Panc1 (cell line): ENCODE measurements around the gene FTO. TPM values are rescaled to one million over a fixed set of nuclear protein-coding genes. Genes with fewer than 3 reads are reported as not detected.

ENCODE experiments used
- ATAC-seq: fragments of 200-7000 bp; cut with Tn5 transposase; 2 replicates; pipeline ENCODE4 v1.9.1; 2020; ENCODE audit warnings: mild to moderate bottlenecking, moderate library complexity
- BruUV-seq: library from RNA; stranded (reverse); fragments of 400-500 nt; replicated peaks from 2 replicates; lab custom pipeline; 2021; lab: Mats Ljungman, UMichigan
- CTCF ChIA-PET: fragments of 300-600 bp; sonication (Branson Sonifier 250); formaldehyde crosslinking; loops from one replicate; lab custom pipeline; 2022; ENCODE audit warnings: antibody characterized with exemption; lab: Charles Lee
- POLR2A ChIA-PET: fragments of 300-600 bp; sonication (Branson Sonifier 250); formaldehyde crosslinking; loops from one replicate; lab custom pipeline; 2022; ENCODE audit warnings: antibody characterized with exemption; lab: Charles Lee
- DNase-seq: peaks from one replicate; pipeline ENCODE4 v3.0.0-alpha.2; 2010; ENCODE audit warnings: low read depth, low spot score
- H3K27ac ChIP-seq: 2 replicates; pipeline ENCODE4 v1.5.1; 2011; ENCODE audit warnings: mild to moderate bottlenecking, low read length, inconsistent platforms
- H3K27me3 ChIP-seq: fragments of 200-500 bp; sonication (Bioruptor generic); 2 replicates; pipeline ENCODE4 v1.6.0; 2014; ENCODE audit warnings: low read length, inconsistent platforms; ENCODE audit not compliant: control insufficient read depth, insufficient read depth
- H3K36me3 ChIP-seq: fragments of 200-500 bp; sonication (Bioruptor generic); 2 replicates; pipeline ENCODE4 v1.5.1; 2014; ENCODE audit warnings: inconsistent platforms, mild to moderate bottlenecking, low read length, moderate library complexity; ENCODE audit not compliant: control insufficient read depth, insufficient read depth
- H3K4me1 ChIP-seq: 2 replicates; pipeline ENCODE4 v1.5.1; 2011; ENCODE audit warnings: inconsistent platforms, mild to moderate bottlenecking, low read length, moderate library complexity; ENCODE audit not compliant: control insufficient read depth, insufficient read depth
- H3K4me3 ChIP-seq, 2 experiments: 2 replicates each; pipeline ENCODE4 v1.5.1; 2011 to 2012; ENCODE audit warnings: low read depth in 2 of 2, low read length in 2 of 2, mild to moderate bottlenecking in 2 of 2, inconsistent platforms in 1 of 2, moderate library complexity in 1 of 2
- H3K9me3 ChIP-seq: fragments of 200-500 bp; sonication (Bioruptor generic); 2 replicates; pipeline ENCODE4 v1.5.1; 2014; ENCODE audit warnings: low read depth, mild to moderate bottlenecking, inconsistent platforms, low read length, moderate library complexity; ENCODE audit not compliant: control insufficient read depth, insufficient read depth
- CTCF ChIP-seq: fragments of 450-650 bp; IDR thresholded peaks from 2 replicates; pipeline ENCODE4 v1.5.1; 2017; ENCODE audit warnings: mild to moderate bottlenecking
- POLR2AphosphoS5 ChIP-seq: IDR thresholded peaks from 2 replicates; pipeline ENCODE4 v1.6.1; 2012; ENCODE audit warnings: mild to moderate bottlenecking, low read depth, low read length, moderate library complexity
- REST ChIP-seq, 2 experiments: IDR thresholded peaks; 2 replicates each; pipeline ENCODE4 v1.6.1; 2011 to 2012; ENCODE audit warnings: low read depth in 2 of 2, control low read depth in 1 of 2, low read length in 1 of 2, mild to moderate bottlenecking in 1 of 2, moderate library complexity in 1 of 2; ENCODE audit not compliant: insufficient read depth in 1 of 2
- SIN3A ChIP-seq: IDR thresholded peaks from 2 replicates; pipeline ENCODE4 v1.6.1; 2012; ENCODE audit warnings: low read depth, mild to moderate bottlenecking, low read length, moderate library complexity, borderline replicate concordance; ENCODE audit not compliant: insufficient read depth
- TCF7L2 ChIP-seq: IDR thresholded peaks from 2 replicates; pipeline ENCODE4 v1.6.1; 2011; ENCODE audit warnings: mild to moderate bottlenecking, low read depth, low read length, inconsistent platforms
- in situ Hi-C: cut with HindIII; loops from 2 replicates; pipeline ENCODE4 v1.10.0; 2016; ENCODE audit warnings: low sequenced_read_pairs, low pct_unique_long_range_greater_than_20kb
- intact Hi-C: fragments of 100-400 bp; cut with micrococcal nuclease; formaldehyde crosslinking; loops from one replicate; pipeline ENCODE4 v1.10.0; 2022; ENCODE audit not compliant: unreplicated experiment
- total RNA-seq: library from RNA; stranded (reverse); gene quantifications from one replicate; pipeline ENCODE4 v1.2.1, GENCODE V29; 2021; ENCODE audit not compliant: unreplicated experiment

The FTO gene
- total RNA-seq, 1 experiment from 2014 or later, result 38.2 TPM

GRCh38 chr16:53672461-53672860, 31.5 kb upstream of the FTO start:
- H3K27me3 ChIP-seq, result no peaks in the 10 kb centered on the region
- TF ChIP-seq SIN3A, result no peak
- TF ChIP-seq CTCF, result no peak
- TF ChIP-seq POLR2AphosphoS5, result no peak
- TF ChIP-seq TCF7L2, result no peak
- TF ChIP-seq REST (IDR thresholded peaks at IDR 0.05; ENCODE audit: insufficient read depth in 1 of 2, low read depth in 2 of 2, low read length in 1 of 2), result no peak
- intact Hi-C loops (no loop called here), in situ Hi-C loops (no loop called here)
- H3K36me3 ChIP-seq, result no peaks in the 10 kb centered on the region
- BruUV-seq, result no TSS peak
- H3K9me3 ChIP-seq, result no peaks in the 10 kb centered on the region
- DNase-seq (no peak), ATAC-seq (no peak)
- no peak overlapping the region for H3K4me3 ChIP-seq
- no peaks in the 10 kb centered on the region for H3K4me1 ChIP-seq
- ChIA-PET CTCF (no interaction called here), POLR2A (no interaction called here)
- H3K27ac ChIP-seq, result no peak overlapping the region

GRCh38 chr16:53673189-53673588, 30.8 kb upstream of the FTO start:
- Histone ChIP-seq H3K4me3 (no peak overlapping the region), H3K4me1 (no peaks in the 10 kb centered on the region), H3K27me3 (no peaks in the 10 kb centered on the region), H3K36me3 (no peaks in the 10 kb centered on the region), H3K9me3 (no peaks in the 10 kb centered on the region), H3K27ac (no peak overlapping the region)
- ChIA-PET CTCF (no interaction called here), POLR2A (no interaction called here)
- no peak for TF ChIP-seq SIN3A
- TF ChIP-seq REST (IDR thresholded peaks at IDR 0.05; ENCODE audit: insufficient read depth in 1 of 2, low read depth in 2 of 2, low read length in 1 of 2), result no peak
- no peak for TF ChIP-seq POLR2AphosphoS5
- no peak for TF ChIP-seq CTCF
- no peak for TF ChIP-seq TCF7L2
- no peak for ATAC-seq
- in situ Hi-C loops, result no loop called here
- DNase-seq, result no peak
- intact Hi-C loops, result no loop called here
- BruUV-seq, result no TSS peak
